Measurements from ENCODE around the gene NPPB. TPM values are rescaled to one million over a fixed set of nuclear protein-coding genes. Genes with fewer than 3 reads are reported as not detected.
A peak's percentile ranks its signal among the peaks of the same experiment; 100 is the strongest.

Gene NPPB
- total and polyA plus RNA-seq, 9 of the 15 experiments (the other 6 are each of a cell fraction or from before 2014, with no cell fraction given), result not detected

DNA sequence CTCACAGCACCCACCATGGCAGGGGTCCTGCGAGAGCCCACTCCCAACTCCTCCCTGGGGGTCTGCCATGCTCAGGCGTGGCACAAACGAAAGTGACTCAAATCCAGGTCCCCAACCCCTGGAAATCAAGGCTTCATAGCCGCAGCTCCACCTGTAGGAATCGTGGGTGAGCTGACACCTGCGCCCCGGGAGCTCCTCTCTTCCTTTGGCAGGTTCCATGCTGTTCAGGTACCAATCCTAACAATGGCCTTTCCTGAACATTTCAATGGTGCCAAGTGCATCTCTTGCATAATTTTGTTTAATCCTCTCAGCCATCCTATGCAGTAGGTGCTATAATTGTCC, 28.9 kb upstream of the NPPB start (continued):
- TF ChIP-seq SIN3B (IDR thresholded peaks at IDR 0.05; ENCODE audit: low read depth) (no peak), MCM3 (IDR thresholded peaks at IDR 0.05) (no peak), NFE2 (IDR thresholded peaks at IDR 0.05; ENCODE audit: low read depth) (no peak), SREBF2 (CRISPR knock-in tag; IDR thresholded peaks at IDR 0.05) (no peak), DDX20 (tag; IDR thresholded peaks at IDR 0.05; ENCODE audit: low read depth) (no peak)
- TF ChIP-seq, protein P1, sequence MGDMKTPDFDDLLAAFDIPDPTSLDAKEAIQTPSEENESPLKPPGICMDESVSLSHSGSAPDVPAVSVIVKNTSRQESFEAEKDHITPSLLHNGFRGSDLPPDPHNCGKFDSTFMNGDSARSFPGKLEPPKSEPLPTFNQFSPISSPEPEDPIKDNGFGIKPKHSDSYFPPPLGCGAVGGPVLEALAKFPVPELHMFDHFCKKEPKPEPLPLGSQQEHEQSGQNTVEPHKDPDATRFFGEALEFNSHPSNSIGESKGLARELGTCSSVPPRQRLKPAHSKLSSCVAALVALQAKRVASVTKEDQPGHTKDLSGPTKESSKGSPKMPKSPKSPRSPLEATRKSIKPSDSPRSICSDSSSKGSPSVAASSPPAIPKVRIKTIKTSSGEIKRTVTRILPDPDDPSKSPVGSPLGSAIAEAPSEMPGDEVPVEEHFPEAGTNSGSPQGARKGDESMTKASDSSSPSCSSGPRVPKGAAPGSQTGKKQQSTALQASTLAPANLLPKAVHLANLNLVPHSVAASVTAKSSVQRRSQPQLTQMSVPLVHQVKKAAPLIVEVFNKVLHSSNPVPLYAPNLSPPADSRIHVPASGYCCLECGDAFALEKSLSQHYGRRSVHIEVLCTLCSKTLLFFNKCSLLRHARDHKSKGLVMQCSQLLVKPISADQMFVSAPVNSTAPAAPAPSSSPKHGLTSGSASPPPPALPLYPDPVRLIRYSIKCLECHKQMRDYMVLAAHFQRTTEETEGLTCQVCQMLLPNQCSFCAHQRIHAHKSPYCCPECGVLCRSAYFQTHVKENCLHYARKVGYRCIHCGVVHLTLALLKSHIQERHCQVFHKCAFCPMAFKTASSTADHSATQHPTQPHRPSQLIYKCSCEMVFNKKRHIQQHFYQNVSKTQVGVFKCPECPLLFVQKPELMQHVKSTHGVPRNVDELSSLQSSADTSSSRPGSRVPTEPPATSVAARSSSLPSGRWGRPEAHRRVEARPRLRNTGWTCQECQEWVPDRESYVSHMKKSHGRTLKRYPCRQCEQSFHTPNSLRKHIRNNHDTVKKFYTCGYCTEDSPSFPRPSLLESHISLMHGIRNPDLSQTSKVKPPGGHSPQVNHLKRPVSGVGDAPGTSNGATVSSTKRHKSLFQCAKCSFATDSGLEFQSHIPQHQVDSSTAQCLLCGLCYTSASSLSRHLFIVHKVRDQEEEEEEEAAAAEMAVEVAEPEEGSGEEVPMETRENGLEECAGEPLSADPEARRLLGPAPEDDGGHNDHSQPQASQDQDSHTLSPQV (IDR thresholded peaks at IDR 0.05), result no peak

DNA sequence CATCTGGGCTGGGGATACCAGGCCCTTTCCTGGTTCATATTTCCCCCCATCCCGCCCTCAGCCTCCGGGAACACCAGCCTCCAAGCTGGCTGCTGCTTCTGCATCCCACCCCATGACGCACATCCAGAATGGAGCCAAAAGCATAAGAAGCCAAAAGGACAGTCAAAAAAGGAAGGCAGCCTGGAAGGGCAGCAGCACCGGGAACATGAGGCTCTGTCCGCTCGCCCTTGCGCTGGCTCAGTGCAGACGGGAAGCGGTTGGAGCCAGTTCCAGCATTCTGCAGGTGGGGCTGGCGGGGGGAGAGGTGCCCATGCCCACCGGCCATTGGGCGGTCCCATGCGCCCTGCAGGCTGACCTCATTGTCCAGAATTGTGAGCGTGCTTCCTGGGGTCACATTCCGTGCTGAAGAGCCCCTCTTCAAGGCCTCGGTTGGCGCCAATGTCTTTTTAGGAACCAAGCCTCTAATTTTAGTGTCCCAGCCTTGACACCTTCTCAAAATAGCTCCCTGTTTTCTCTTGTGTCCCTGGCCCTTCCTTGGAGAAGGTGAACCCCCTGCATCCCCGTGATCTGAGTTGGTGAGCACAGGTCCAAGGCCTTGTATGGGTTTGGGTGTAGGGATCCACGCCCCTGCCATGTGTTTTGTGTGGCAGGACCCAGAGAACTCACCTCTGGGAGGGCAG, 28.4 kb upstream of the NPPB start:
- no peak overlapping the region for H3K4me2 ChIP-seq (ENCODE audit: insufficient read depth, low read length)
- BruUV-seq (replicated peaks), result no TSS peak
- H3K36me3 ChIP-seq (ENCODE audit: control insufficient read depth, insufficient read depth, low read length), result no peaks in the 10 kb centered on the region
- no peaks in the 10 kb centered on the region for H3K9me1 ChIP-seq (ENCODE audit: control insufficient read depth, insufficient read depth, low read length)
- peak overlapping the region in 1 of 2 experiments; percentile 46; a peak in 2 of 4 replicates for H3K9ac ChIP-seq (ENCODE audit: insufficient read depth in 1 of 2, low read depth in 2 of 2, low read length in 2 of 2)
- DNase-seq (ENCODE audit: extremely low read depth in 1 of 4, low spot score in 3 of 4), result no peak
- no peaks in the 10 kb centered on the region; the same call in 2 of the 3 replicates for H3K79me2 ChIP-seq (ENCODE audit: control insufficient read depth, insufficient read depth, low read length)
- peaks cover 18 to 42% of the 10 kb centered on the region in 2 experiments for H3K4me1 ChIP-seq (replicated peaks in 1 of 2; ENCODE audit: control insufficient read depth in 2 of 2, insufficient read depth in 2 of 2, low read length in 2 of 2)
- no peak for ATAC-seq
- 72% methylated on average over 19 of the region's 19 CpGs for WGBS (ENCODE audit: insufficient coverage, low coverage, missing lambda C conversion rate)
- intact Hi-C loops (cut with micrococcal nuclease), result loop anchor here (10.0 kb wide), 1 partner anchor 222 kb away; the partner anchor contains the start of gene FBXO6
- POLR2A ChIA-PET, result interaction anchor here (0.6 to 6.1 kb wide), 6 partner anchors 12 to 391 kb away, joined by 3 to 78 read pairs (median 3); no protein-coding TSS in a partner anchor
- no peak overlapping the region for H3K27ac ChIP-seq (ENCODE audit: extremely low read depth, low read depth, low read length)
- CTCF ChIA-PET (ENCODE audit: low intra/inter-chr PET ratio), result no interaction called here
- H2AFZ ChIP-seq (ENCODE audit: low read depth, low read length), result no peak overlapping the region
- no peak for FAIRE-seq
- H3K27me3 ChIP-seq (ENCODE audit: control insufficient read depth in 2 of 2, insufficient read depth in 2 of 2, low read length in 2 of 2), result no peaks in the 10 kb centered on the region
- H4K20me1 ChIP-seq (replicated peaks; ENCODE audit: control insufficient read depth, insufficient read depth, low read length), result no peaks in the 10 kb centered on the region
- in situ Hi-C loops (cut with MboI), result no loop called here
- no peak overlapping the region for H3K4me3 ChIP-seq
- no peaks in the 10 kb centered on the region for H3K9me3 ChIP-seq (replicated peaks; ENCODE audit: control insufficient read depth, insufficient read depth, low read depth, low read length)
- no peak for TF ChIP-seq TEAD2 (tag; IDR thresholded peaks at IDR 0.05)
- TF ChIP-seq SAFB (IDR thresholded peaks at IDR 0.05; ENCODE audit: borderline replicate concordance, low read depth, low read length), result no peak
- no peak for TF ChIP-seq RAD51 (IDR thresholded peaks at IDR 0.05; ENCODE audit: borderline replicate concordance, low read depth)
- TF ChIP-seq, protein P2, sequence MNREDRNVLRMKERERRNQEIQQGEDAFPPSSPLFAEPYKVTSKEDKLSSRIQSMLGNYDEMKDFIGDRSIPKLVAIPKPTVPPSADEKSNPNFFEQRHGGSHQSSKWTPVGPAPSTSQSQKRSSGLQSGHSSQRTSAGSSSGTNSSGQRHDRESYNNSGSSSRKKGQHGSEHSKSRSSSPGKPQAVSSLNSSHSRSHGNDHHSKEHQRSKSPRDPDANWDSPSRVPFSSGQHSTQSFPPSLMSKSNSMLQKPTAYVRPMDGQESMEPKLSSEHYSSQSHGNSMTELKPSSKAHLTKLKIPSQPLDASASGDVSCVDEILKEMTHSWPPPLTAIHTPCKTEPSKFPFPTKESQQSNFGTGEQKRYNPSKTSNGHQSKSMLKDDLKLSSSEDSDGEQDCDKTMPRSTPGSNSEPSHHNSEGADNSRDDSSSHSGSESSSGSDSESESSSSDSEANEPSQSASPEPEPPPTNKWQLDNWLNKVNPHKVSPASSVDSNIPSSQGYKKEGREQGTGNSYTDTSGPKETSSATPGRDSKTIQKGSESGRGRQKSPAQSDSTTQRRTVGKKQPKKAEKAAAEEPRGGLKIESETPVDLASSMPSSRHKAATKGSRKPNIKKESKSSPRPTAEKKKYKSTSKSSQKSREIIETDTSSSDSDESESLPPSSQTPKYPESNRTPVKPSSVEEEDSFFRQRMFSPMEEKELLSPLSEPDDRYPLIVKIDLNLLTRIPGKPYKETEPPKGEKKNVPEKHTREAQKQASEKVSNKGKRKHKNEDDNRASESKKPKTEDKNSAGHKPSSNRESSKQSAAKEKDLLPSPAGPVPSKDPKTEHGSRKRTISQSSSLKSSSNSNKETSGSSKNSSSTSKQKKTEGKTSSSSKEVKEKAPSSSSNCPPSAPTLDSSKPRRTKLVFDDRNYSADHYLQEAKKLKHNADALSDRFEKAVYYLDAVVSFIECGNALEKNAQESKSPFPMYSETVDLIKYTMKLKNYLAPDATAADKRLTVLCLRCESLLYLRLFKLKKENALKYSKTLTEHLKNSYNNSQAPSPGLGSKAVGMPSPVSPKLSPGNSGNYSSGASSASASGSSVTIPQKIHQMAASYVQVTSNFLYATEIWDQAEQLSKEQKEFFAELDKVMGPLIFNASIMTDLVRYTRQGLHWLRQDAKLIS (CRISPR knock-in tag; IDR thresholded peaks at IDR 0.05), result no peak
- TF ChIP-seq ZNF197 (CRISPR knock-in tag; IDR thresholded peaks at IDR 0.05; ENCODE audit: low read depth), result no peak
- TF ChIP-seq ATF7 (IDR thresholded peaks at IDR 0.05), result no peak
- no peak for TF ChIP-seq ZNF184 (CRISPR knock-in tag; IDR thresholded peaks at IDR 0.05)

Data from K562 (cell line).